Measurements from ENCODE around the gene MSX2. TPM values are rescaled to one million over a fixed set of nuclear protein-coding genes. Genes with fewer than 3 reads are reported as not detected.

MSX2 gene
- total RNA-seq, 2 experiments from 2014 or later, result not detected

DNA sequence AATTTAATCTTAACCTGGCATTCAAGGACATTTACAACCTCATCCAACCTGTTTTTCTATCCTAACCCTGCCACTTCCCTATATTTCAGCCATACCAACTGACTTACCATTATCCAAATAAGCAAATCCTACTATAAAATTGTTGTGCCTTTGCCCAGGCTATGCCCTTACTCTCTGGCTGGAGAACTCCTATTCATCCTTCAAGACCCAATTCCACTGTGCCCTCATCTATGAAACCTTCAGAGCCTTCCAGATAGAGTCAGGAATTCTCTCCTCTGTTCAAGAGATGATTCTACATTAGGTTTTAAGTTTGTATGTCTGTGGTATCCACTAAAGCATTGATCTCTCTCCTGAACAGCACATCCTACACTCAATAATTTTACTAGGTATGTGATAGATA lies 46.3 kb upstream of the MSX2 start:
- Histone ChIP-seq H3K4me1 (ENCODE audit: insufficient read depth, low read length, poor library complexity, severe bottlenecking) (no peaks in the 10 kb centered on the region), H3K27ac (ENCODE audit: low read depth, low read length, poor library complexity, severe bottlenecking) (no peak overlapping the region), H3K4me3 (ENCODE audit: low read depth, low read length, poor library complexity, severe bottlenecking) (no peak overlapping the region), H4K20me1 (ENCODE audit: insufficient read depth, low read length) (no peaks in the 10 kb centered on the region), H3K9me2 (ENCODE audit: insufficient read depth, low read length) (no peaks in the 10 kb centered on the region), H3K9me3 (ENCODE audit: low read length) (no peaks in the 10 kb centered on the region), H3K4me2 (ENCODE audit: low read length) (no peak overlapping the region), H3K79me2 (ENCODE audit: insufficient read depth, low read depth, low read length) (no peaks in the 10 kb centered on the region), H2AFZ (ENCODE audit: low read length) (no peak overlapping the region), H3K36me3 (ENCODE audit: insufficient read depth, low read length) (no peaks in the 10 kb centered on the region)
- ChIA-PET CTCF (ENCODE audit: unreplicated experiment) (no interaction called here), POLR2A (no interaction called here)
- no peak for TF ChIP-seq EZH2phosphoT487 (IDR thresholded peaks at IDR 0.05; ENCODE audit: borderline replicate concordance, low read depth, low read length)
- TF ChIP-seq, protein P1, sequence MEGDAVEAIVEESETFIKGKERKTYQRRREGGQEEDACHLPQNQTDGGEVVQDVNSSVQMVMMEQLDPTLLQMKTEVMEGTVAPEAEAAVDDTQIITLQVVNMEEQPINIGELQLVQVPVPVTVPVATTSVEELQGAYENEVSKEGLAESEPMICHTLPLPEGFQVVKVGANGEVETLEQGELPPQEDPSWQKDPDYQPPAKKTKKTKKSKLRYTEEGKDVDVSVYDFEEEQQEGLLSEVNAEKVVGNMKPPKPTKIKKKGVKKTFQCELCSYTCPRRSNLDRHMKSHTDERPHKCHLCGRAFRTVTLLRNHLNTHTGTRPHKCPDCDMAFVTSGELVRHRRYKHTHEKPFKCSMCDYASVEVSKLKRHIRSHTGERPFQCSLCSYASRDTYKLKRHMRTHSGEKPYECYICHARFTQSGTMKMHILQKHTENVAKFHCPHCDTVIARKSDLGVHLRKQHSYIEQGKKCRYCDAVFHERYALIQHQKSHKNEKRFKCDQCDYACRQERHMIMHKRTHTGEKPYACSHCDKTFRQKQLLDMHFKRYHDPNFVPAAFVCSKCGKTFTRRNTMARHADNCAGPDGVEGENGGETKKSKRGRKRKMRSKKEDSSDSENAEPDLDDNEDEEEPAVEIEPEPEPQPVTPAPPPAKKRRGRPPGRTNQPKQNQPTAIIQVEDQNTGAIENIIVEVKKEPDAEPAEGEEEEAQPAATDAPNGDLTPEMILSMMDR (conservative IDR thresholded peaks at IDR 0.05; ENCODE audit: low read length), result no peak
- intact Hi-C loops (cut with micrococcal nuclease; ENCODE audit: unreplicated experiment), result no loop called here
- BruUV-seq (replicated peaks), result no TSS peak
- no peak for DNase-seq (ENCODE audit: low spot score)

DNA sequence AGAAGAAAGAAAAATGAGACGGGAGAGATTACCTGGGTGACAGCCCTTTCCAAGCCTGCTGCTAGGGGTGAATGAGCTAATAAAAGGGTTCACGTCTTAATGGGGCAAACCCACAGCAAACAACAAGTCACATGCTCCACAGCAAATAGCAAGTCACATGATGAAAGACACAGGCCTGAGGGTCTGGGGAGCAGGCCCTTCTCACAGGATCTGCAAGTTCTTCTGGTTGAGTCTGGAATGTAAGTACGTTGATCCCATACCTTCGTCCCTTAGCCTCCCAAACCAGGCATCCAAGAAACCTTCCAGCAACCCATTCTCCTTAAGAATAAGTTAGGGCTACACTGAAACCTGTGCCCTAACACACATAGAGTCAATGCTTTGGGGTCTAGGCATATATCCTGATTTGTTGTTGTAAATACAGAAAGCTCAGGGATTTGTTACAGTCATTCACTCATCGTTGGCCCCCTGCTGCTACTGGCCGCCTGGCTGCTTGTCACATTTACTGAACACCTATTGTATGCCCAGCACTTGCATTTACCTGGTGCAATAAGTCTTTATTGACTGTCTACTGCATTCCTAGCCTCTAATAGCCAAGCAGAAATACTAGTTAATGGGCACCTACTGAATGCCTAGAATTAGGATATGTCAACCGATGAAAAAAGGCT lies 43.3 kb upstream of the MSX2 start:
- Histone ChIP-seq H3K4me1 (ENCODE audit: insufficient read depth, low read length, poor library complexity, severe bottlenecking) (no peaks in the 10 kb centered on the region), H3K4me2 (ENCODE audit: low read length) (no peak overlapping the region), H2AFZ (ENCODE audit: low read length) (no peak overlapping the region), H3K9me3 (ENCODE audit: low read length) (no peaks in the 10 kb centered on the region), H4K20me1 (ENCODE audit: insufficient read depth, low read length) (no peaks in the 10 kb centered on the region), H3K36me3 (ENCODE audit: insufficient read depth, low read length) (no peaks in the 10 kb centered on the region), H3K79me2 (ENCODE audit: insufficient read depth, low read depth, low read length) (no peaks in the 10 kb centered on the region), H3K27ac (ENCODE audit: low read depth, low read length, poor library complexity, severe bottlenecking) (no peak overlapping the region), H3K9me2 (ENCODE audit: insufficient read depth, low read length) (no peaks in the 10 kb centered on the region), H3K4me3 (ENCODE audit: low read depth, low read length, poor library complexity, severe bottlenecking) (no peak overlapping the region)
- TF ChIP-seq, protein P1 (conservative IDR thresholded peaks at IDR 0.05; ENCODE audit: low read length), result no peak
- TF ChIP-seq EZH2phosphoT487 (IDR thresholded peaks at IDR 0.05; ENCODE audit: borderline replicate concordance, low read depth, low read length), result no peak
- no TSS peak for BruUV-seq (replicated peaks)
- intact Hi-C loops (cut with micrococcal nuclease; ENCODE audit: unreplicated experiment), result no loop called here
- ChIA-PET CTCF (ENCODE audit: unreplicated experiment) (no interaction called here), POLR2A (interaction anchor here (0.6 kb wide), 1 partner anchor 196 kb away, joined by 5 read pairs; no protein-coding TSS in a partner anchor)
- DNase-seq (ENCODE audit: low spot score), result no peak

DNA sequence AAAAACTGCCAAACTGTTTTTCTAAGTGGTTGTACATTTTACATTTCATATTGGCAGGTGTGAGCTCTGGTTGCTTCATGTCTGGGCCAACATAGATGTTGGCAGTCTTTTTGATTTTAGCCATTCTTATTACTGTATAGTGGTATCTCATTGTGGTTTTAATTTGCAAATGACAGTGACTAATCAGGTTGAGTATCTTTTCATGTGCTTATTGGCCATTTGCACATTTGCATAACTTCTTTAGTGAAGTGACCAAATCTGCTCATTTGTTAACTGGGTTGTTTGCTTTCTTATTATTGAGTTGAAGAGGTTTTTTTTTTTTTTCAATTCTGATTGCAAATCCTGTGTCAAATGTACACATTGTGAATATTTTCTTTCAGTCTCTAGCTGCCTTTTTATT lies 36.9 kb upstream of the MSX2 start:
- POLR2A ChIA-PET, result interaction anchor here (0.6 to 0.7 kb wide), 4 partner anchors 93 to 641 kb away, joined by 3 read pairs; no protein-coding TSS in a partner anchor
- DNase-seq (ENCODE audit: low spot score), result no peak
- TF ChIP-seq, protein P1 (conservative IDR thresholded peaks at IDR 0.05; ENCODE audit: low read length), result no peak
- no peak for TF ChIP-seq EZH2phosphoT487 (IDR thresholded peaks at IDR 0.05; ENCODE audit: borderline replicate concordance, low read depth, low read length)
- H3K4me3 ChIP-seq (ENCODE audit: low read depth, low read length, poor library complexity, severe bottlenecking), result no peak overlapping the region
- no TSS peak for BruUV-seq (replicated peaks)
- H2AFZ ChIP-seq (ENCODE audit: low read length), result no peak overlapping the region
- no peak overlapping the region for H3K27ac ChIP-seq (ENCODE audit: low read depth, low read length, poor library complexity, severe bottlenecking)
- intact Hi-C loops (cut with micrococcal nuclease; ENCODE audit: unreplicated experiment), result no loop called here
- no peaks in the 10 kb centered on the region for H3K36me3 ChIP-seq (ENCODE audit: insufficient read depth, low read length)
- no peaks in the 10 kb centered on the region for H3K79me2 ChIP-seq (ENCODE audit: insufficient read depth, low read depth, low read length)
- CTCF ChIA-PET (ENCODE audit: unreplicated experiment), result no interaction called here
- H3K9me2 ChIP-seq (ENCODE audit: insufficient read depth, low read length), result no peaks in the 10 kb centered on the region
- H3K9me3 ChIP-seq (ENCODE audit: low read length), result no peaks in the 10 kb centered on the region
- H3K4me1 ChIP-seq (ENCODE audit: insufficient read depth, low read length, poor library complexity, severe bottlenecking), result no peaks in the 10 kb centered on the region
- no peaks in the 10 kb centered on the region for H4K20me1 ChIP-seq (ENCODE audit: insufficient read depth, low read length)
- H3K4me2 ChIP-seq (ENCODE audit: low read length), result no peak overlapping the region

Measured in OCI-LY7 (cell line).